HG03520 (cell line): Measurements from ENCODE around the gene FRMD6.
"Not testable (repeated sequence)": the region's sequence is repeated elsewhere in the genome, so short reads cannot be mapped to it uniquely, and the experiment has no call there.

Source experiments
- ATAC-seq: cut with Tn5 transposase; IDR thresholded peaks from one replicate; pipeline ENCODE4 v1.9.1; 2021; ENCODE audit warnings: mild to moderate bottlenecking, moderate library complexity; ENCODE audit not compliant: unreplicated experiment

FRMD6 gene

GRCh38 chr14:51716610-51717009 lies 64.9 kb downstream of the FRMD6 start:
- no peak for ATAC-seq

GRCh38 chr14:51717766-51718165 lies 66.1 kb downstream of the FRMD6 start:
- no peak for ATAC-seq

- ATAC-seq: no peak
Observed at GRCh38 chr14:51719955-51720354, 68.2 kb downstream of the FRMD6 start.

- no peak for ATAC-seq
Observed at GRCh38 chr14:51723990-51724389, 72.3 kb downstream of the FRMD6 start.

GRCh38 chr14:51724650-51725049 lies 72.9 kb downstream of the FRMD6 start:
- no peak for ATAC-seq

- no peak for ATAC-seq
Observed at GRCh38 chr14:51725061-51725460, 73.4 kb downstream of the FRMD6 start.

- ATAC-seq: no peak
Observed at GRCh38 chr14:51726166-51726899, 74.6 kb downstream of the FRMD6 start.

- ATAC-seq: no peak
Observed at GRCh38 chr14:51727526-51727925, 75.8 kb downstream of the FRMD6 start.

GRCh38 chr14:51730098-51730497 lies 78.4 kb downstream of the FRMD6 start:
- no peak for ATAC-seq

GRCh38 chr14:51730684-51731083 lies 79.0 kb downstream of the FRMD6 start:
- ATAC-seq: no peak

- no peak for ATAC-seq
Observed at GRCh38 chr14:51732494-51733112, 80.9 kb downstream of the FRMD6 start.

- no peak for ATAC-seq
Observed at GRCh38 chr14:51733147-51733546, 81.4 kb downstream of the FRMD6 start.

GRCh38 chr14:51735851-51736250 lies 84.1 kb downstream of the FRMD6 start:
- no peak for ATAC-seq

- ATAC-seq: peak; percentile 92
Observed at GRCh38 chr14:51738754-51739153, 87.0 kb downstream of the FRMD6 start.

GRCh38 chr14:51743588-51744000 lies 91.9 kb downstream of the FRMD6 start:
- no peak for ATAC-seq

- ATAC-seq: no peak
Observed at GRCh38 chr14:51744372-51745130, 92.8 kb downstream of the FRMD6 start.

- not testable (repeated sequence) for ATAC-seq
Observed at GRCh38 chr14:51746823-51747222, 95.1 kb downstream of the FRMD6 start.

- no peak for ATAC-seq
Observed at GRCh38 chr14:51750542-51750941, 98.8 kb downstream of the FRMD6 start.

- ATAC-seq: not testable (repeated sequence)
Observed at GRCh38 chr14:51751611-51752345, 100.1 kb downstream of the FRMD6 start.

GRCh38 chr14:51757756-51758155 lies 106.0 kb downstream of the FRMD6 start:
- not testable (repeated sequence) for ATAC-seq

- ATAC-seq: no peak
Observed at GRCh38 chr14:51759950-51760349, 108.2 kb downstream of the FRMD6 start.
